ENCODE data around the gene VMP1.

DNA sequence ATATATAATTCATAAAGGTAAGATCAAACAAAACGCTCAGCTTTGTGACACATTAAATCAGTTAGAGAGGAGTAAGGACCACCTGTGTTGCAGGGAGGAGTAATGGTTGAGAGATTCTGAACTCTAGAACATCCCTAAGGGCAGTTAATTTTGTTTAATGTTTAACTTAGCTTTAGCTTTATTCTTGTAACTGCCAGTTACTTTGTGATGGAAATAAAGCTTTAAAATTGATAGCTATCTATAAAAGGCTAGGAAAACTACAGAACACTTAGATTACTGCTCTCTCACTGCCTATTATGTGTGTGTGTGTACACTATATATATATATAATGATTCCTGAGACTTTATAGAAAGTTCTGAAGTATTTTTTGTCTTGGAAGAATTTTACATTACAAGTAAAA, 38.0 kb upstream of the VMP1 start:
- TF ChIP-seq EP300 (IDR thresholded peaks at IDR 0.05): no peak
- no peak for TF ChIP-seq POLR2AphosphoS5 (IDR thresholded peaks at IDR 0.05)
- TF ChIP-seq, protein P1, sequence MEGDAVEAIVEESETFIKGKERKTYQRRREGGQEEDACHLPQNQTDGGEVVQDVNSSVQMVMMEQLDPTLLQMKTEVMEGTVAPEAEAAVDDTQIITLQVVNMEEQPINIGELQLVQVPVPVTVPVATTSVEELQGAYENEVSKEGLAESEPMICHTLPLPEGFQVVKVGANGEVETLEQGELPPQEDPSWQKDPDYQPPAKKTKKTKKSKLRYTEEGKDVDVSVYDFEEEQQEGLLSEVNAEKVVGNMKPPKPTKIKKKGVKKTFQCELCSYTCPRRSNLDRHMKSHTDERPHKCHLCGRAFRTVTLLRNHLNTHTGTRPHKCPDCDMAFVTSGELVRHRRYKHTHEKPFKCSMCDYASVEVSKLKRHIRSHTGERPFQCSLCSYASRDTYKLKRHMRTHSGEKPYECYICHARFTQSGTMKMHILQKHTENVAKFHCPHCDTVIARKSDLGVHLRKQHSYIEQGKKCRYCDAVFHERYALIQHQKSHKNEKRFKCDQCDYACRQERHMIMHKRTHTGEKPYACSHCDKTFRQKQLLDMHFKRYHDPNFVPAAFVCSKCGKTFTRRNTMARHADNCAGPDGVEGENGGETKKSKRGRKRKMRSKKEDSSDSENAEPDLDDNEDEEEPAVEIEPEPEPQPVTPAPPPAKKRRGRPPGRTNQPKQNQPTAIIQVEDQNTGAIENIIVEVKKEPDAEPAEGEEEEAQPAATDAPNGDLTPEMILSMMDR (IDR thresholded peaks at IDR 0.05): no peak

All from suprapubic skin (tissue), 4 donors.